GM19455 (cell line): Measurements from ENCODE around the gene SP2.
A peak's percentile ranks its signal among the peaks of the same experiment; 100 is the strongest.
"Not testable (repeated sequence)": the region's sequence is repeated elsewhere in the genome, so short reads cannot be mapped to it uniquely, and the experiment has no call there.

ENCODE experiments used
- ATAC-seq: cut with Tn5 transposase; IDR thresholded peaks from one replicate; pipeline ENCODE4 v1.9.1; 2021; ENCODE audit not compliant: unreplicated experiment

The SP2 gene

GRCh38 chr17:47918006-47918405, 22.0 kb downstream of the SP2 start:
- ATAC-seq, result no peak

GRCh38 chr17:47918991-47919390, 23.0 kb downstream of the SP2 start:
- no peak for ATAC-seq

- not testable (repeated sequence) for ATAC-seq
These were observed 23.9 kb downstream of the SP2 start for GRCh38 chr17:47919889-47920288.

- no peak for ATAC-seq
These were observed 29.0 kb downstream of the SP2 start for GRCh38 chr17:47924785-47925677.

- ATAC-seq, result no peak
These were observed 29.6 kb downstream of the SP2 start for GRCh38 chr17:47925678-47925988.

GRCh38 chr17:47927821-47928400, 31.9 kb downstream of the SP2 start:
- no peak for ATAC-seq

GRCh38 chr17:47928415-47928814, 32.4 kb downstream of the SP2 start:
- no peak for ATAC-seq

- no peak for ATAC-seq
These were observed 33.4 kb downstream of the SP2 start for GRCh38 chr17:47929218-47930000.

- ATAC-seq, result no peak
These were observed 35.8 kb downstream of the SP2 start for GRCh38 chr17:47931848-47932247.

GRCh38 chr17:47934856-47935255, 38.8 kb downstream of the SP2 start:
- no peak for ATAC-seq

GRCh38 chr17:47935468-47935867, 39.4 kb downstream of the SP2 start:
- not testable (repeated sequence) for ATAC-seq

GRCh38 chr17:47935961-47936360, 39.9 kb downstream of the SP2 start:
- no peak for ATAC-seq

GRCh38 chr17:47937941-47938340, 41.9 kb downstream of the SP2 start:
- no peak for ATAC-seq

- ATAC-seq, result peak; percentile 93
These were observed 45.4 kb downstream of the SP2 start, which contains the start of gene PNPO for GRCh38 chr17:47941246-47942095. PNPO (plus strand) TSS chr17:47941571; CDS start chr17:47941676, 105 bp downstream.

GRCh38 chr17:47942096-47942510, 46.1 kb downstream of the SP2 start:
- no peak for ATAC-seq

GRCh38 chr17:47942568-47942967, 46.5 kb downstream of the SP2 start:
- ATAC-seq, result no peak

GRCh38 chr17:47945080-47945479, 49.0 kb downstream of the SP2 start:
- no peak for ATAC-seq

- ATAC-seq, result no peak
These were observed 49.8 kb downstream of the SP2 start for GRCh38 chr17:47945529-47946508.

- ATAC-seq, result no peak
These were observed 50.5 kb downstream of the SP2 start for GRCh38 chr17:47946516-47946915.
